NCI-H2196 (cell line): ENCODE measurements around the gene FAM227A.

Experiments
- DNase-seq: peaks from one replicate; lab custom pipeline; 2025; ENCODE audit not compliant: unreplicated experiment; lab: John Stamatoyannopoulos, UW

Gene FAM227A

GRCh38 chr22:38656256-38657044 is at the start of gene FAM227A, which contains the start of gene CBY1:
Gene FAM227A (minus strand): TSS chr22:38656392. CDS start chr22:38650168, 6,224 bp downstream.
Gene CBY1 (plus strand): TSS chr22:38656638. CDS start chr22:38668055, 11,417 bp downstream.
- DNase-seq, result peak; percentile 78

- peak; percentile 99 for DNase-seq
Measured at GRCh38 chr22:38705235-38706100, 49.3 kb upstream of the FAM227A start, which contains the start of gene GTPBP1. Gene GTPBP1 (plus strand): TSS chr22:38705944. CDS start chr22:38705956, 12 bp downstream.

- no peak for DNase-seq
Measured at GRCh38 chr22:38704654-38705234, 48.6 kb upstream of the FAM227A start.

DNA sequence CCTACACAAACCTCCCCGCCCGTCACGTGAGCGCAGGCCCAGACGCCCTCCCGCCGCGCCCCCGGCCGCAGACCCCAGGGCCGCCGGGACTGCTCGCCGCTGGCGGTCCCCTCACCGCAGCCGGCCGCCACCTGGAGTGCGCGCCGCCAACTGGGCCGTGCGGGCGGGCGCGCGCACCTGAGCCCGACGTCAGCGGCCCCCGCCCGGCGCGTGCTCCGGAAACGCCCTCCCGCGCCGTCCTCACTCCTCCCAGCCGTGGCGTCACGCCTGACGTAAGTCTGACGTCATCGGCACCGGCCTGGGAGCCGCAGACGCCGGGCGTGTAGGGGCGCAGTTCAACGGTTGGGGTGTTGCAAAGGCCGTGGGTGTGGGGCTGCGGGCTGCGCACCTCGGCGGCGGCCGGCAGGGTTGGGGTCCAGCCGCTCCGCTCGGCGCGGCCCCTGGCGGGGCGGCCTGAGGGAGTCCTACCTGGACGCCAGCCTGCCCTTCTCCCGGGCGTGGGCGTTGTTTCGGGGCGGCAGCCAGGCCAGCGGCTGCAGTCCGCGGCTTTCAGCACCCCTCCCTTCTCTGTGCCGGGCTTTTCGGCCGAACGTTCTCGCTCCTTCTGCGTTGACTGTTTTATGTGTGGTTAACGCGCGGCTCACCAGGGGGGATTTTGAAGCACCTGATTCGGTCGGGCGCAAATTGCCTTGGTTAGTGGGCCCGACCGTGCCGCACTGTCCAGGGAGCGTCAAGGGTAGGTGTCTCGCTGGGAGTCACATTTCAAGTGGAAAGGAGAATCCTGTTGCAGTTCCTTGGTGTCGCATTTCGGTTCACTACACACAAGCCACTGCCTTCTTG is 44.8 kb upstream of the FAM227A start, which contains the start of gene JOSD1:
Gene JOSD1 (minus strand): TSS at position 155 of the 840 bp plus-strand sequence. CDS start 956 bp downstream, outside the sequence.
- peak; percentile 87 for DNase-seq

DNA sequence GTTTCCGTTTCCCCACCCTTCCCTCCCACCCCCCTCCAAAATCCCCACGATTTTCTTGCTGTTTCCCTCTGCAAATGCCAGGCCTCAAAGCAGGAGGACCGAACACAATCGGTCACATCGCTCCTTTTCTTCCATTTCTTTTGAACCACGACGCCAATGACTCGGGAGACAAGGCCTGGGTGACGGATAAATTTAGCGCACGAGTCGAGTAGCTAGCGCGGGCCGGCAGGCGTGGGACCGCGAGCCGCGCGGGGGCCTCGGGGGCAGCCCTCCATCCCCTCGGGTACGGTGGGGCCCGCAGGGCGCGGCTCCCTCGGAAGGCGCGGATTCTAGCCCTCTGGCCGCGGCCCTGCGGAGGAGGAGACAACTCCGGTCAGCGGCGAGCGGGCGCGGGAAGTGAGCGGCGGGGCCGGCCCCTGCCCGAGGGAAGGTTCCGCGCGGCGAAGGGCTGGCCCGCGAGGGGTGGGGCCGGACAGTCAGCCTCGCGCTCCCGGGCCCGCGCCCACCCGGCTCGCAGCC is 44.1 kb upstream of the FAM227A start:
- peak; percentile 25 for DNase-seq

GRCh38 chr22:38699784-38700183 is 43.6 kb upstream of the FAM227A start:
- DNase-seq, result no peak

DNA sequence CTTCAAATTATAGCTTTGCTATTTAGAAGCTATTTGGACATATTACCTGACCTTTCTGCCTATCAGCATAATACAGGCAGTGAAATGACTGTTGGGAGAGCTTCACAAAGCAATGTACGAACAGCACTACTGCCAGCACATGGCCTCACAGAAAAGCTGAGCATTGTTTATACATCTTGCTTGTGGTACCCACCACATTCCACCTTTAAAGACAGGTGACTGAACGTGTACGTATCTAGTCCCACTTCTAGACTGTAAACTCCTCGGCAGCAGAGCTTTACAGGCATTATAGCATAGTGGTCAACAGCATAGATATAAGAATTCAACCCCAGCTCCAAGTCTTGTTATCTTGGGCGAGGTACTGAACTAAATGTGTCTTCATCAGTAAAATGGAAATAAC is 43.0 kb upstream of the FAM227A start:
- DNase-seq, result no peak

DNA sequence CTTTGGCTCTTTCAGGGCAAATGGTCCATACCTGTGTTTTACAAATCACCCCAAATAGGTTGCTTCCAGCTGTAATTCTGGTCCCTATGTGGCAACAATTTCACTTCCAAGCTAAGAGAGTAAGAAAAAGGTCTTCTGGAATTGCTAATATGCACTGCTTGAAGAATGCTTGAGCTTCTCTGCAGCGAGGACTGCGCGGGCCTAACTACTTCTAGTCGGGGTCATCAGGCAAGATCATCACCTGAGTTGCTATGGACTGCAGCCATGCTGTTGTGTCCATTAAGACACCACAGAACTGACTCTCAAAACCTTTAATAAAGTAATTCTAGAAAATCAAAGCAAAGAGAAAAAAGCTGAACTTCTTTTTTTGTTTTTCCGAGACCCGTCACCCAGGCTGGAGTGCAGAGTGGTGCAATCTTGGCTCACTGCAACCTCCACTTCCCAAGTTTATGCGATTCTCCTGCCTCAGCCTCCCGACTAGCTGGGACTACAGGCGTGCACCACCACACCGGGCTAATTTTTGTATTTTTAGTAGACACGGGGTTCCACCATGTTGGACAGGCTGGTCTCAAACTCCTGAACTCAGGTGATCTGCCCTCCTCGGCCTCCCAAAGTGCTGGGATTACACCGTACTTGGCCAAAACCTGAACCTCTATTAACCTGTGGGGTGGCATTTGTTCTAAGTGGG is 42.4 kb upstream of the FAM227A start:
- no peak for DNase-seq

DNA sequence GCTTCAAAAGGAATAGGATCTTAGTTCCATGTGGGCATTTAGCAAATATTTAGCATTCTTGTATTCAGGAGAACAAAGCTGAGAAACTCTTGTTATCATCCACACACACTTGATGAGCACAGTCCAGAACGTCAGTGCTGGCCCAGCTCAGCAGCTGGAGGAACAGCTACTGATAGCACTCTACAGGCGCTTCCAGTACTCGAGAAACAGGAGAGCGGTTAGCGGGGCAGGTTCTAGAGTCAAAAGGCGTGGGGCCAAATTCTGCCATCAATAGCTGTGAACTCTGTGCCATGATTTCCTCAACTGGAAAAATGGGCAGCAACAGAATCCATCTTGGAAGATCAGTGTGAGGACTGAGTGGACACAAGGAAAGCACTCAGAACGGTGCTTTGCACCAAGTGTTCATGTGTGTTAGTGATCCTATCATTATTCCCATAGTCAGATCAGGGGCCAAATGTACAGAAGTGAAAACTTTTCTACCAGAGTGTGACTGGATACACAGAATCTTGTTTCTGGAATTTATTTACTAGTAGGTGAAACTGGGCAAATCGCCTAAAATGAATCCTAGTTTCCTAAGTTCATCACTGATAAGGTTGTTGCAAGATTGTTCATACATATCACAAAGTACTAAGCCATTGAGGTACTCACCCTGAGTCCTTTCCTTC is 41.4 kb upstream of the FAM227A start:
- DNase-seq, result no peak

GRCh38 chr22:38696606-38697424 is 40.6 kb upstream of the FAM227A start:
- no peak for DNase-seq

DNA sequence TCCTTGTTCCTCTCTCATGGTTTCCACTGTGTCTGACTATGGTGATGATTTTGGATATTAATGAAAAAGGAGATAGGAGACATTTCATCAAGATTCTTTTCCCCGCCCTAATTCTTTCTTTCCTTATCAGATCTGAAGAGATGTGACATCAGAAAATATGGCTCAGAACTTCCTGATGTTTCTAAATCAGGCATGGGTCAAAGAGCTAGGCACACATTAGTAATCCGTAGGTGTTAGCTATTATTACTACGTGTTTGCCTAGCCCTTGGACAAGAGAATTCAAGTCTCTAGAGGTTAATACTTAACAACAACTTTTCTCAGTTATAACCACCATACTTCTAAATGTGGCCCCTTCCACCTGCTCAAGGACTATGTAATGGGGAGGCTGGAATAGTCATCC is 38.7 kb upstream of the FAM227A start:
- DNase-seq, result no peak

- no peak for DNase-seq
Measured at GRCh38 chr22:38694049-38694448, 37.9 kb upstream of the FAM227A start.

GRCh38 chr22:38689651-38690050 is 33.5 kb upstream of the FAM227A start:
- no peak for DNase-seq

- DNase-seq, result no peak
Measured at GRCh38 chr22:38685761-38686160, 29.6 kb upstream of the FAM227A start.

DNA sequence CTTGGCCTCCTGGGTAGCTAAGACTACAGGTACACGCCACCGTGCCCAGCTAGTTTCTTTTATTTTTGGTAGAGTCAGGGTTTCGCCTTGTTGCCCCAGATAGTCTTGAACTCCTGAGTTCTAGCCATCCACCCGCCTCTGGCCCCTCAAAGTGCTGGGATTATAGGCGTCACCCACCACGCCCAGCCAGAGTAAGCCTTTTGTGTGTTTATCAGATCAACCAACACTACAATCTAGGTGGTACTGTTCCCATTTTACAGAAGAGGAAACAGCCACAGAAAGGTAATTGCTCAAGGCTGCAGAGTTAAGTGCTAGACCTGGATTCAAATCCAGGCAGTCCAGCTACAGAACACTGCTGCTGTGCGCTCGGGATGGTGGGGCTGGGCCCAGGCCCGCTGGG is 28.7 kb upstream of the FAM227A start:
- no peak for DNase-seq

GRCh38 chr22:38681582-38682335 is 25.6 kb upstream of the FAM227A start, which contains the start of gene TOMM22:
Gene TOMM22 (plus strand): TSS chr22:38681957. CDS start chr22:38681979, 22 bp downstream.
- DNase-seq, result peak; percentile 72

DNA sequence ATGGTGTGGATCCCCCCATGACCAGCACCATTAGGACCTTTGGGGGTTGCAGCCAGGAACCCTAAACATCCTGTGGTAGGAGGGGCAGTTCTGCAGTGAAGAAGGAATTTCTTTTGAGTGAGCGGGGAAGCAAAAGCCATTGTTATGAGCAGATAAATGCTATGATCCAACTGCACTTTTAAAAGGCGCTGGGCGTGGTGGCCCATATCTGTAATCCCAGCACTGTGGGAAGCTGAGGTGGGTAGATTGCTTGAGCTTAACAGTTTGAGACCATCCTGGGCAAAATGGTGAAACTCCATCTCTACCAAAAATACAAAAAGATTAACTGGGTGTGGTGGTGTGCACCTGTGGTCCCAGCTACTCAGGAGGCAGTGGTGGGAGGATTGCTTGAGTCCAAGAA is 19.6 kb upstream of the FAM227A start:
- no peak for DNase-seq
